Spleen (tissue), 7 donors: ENCODE results near the gene TLR5.

Source experiments
- CTCF ChIP-seq, 11 experiments: fragments of 200-600 bp in 7 of 11; fragments of 450-650 bp in 4 of 11; sonication (generic) in 4 of 11; IDR thresholded peaks in 8 of 11; conservative IDR thresholded peaks in 3 of 11; 1 replicate in 7 of 11; 2 replicates in 4 of 11; pipeline versions ENCODE4 v1.4.0 to v1.8.0; 2016 to 2021; ENCODE audit warnings: antibody characterized with exemption in 11 of 11, inconsistent platforms in 4 of 11, mild to moderate bottlenecking in 1 of 11
- POLR2A ChIP-seq, 3 donors: fragments of 450-650 bp; IDR thresholded peaks; one replicate each; pipeline ENCODE4 v1.5.1; 2017; ENCODE audit warnings: antibody characterized with exemption in 3 of 3, mild to moderate bottlenecking in 1 of 3
- POLR2AphosphoS5 ChIP-seq, 3 donors: sonication (generic); formaldehyde crosslinking; IDR thresholded peaks; one replicate each; pipeline ENCODE4 v1.5.1; 2017; ENCODE audit warnings: antibody characterized with exemption in 3 of 3
- donor health status: DM: no; HTN: no; CAD: no; lungs with moderate emphysema.
- donor health status: DM: no; HTN: no; CAD: no.
- donor health status: DM: no; HTN: no; CAD: no.

- TF ChIP-seq CTCF (IDR thresholded peaks at IDR 0.05 in 8 of 11, conservative IDR thresholded peaks at IDR 0.05 in 3 of 11) (no peak), POLR2AphosphoS5 (IDR thresholded peaks at IDR 0.05) (no peak), POLR2A (IDR thresholded peaks at IDR 0.05) (no peak)
Measured at GRCh38 chr1:223105568-223105967, 37.5 kb downstream of the TLR5 start.
